Measurements from ENCODE around the gene ATP9B.
"Not testable (repeated sequence)": the region's sequence is repeated elsewhere in the genome, so short reads cannot be mapped to it uniquely, and the experiment has no call there.

The ATP9B gene

GRCh38 chr18:79360933-79361332 lies 291.7 kb downstream of the ATP9B start:
- DNase-seq (ENCODE audit: low read depth in 2 of 2): no peak

- DNase-seq (ENCODE audit: low read depth in 2 of 2): no peak
These were observed 292.8 kb downstream of the ATP9B start for GRCh38 chr18:79361766-79362522.

- DNase-seq (ENCODE audit: low read depth in 2 of 2): no peak
These were observed 296.5 kb downstream of the ATP9B start for GRCh38 chr18:79365701-79366100.

GRCh38 chr18:79366177-79367094 lies 297.2 kb downstream of the ATP9B start:
- DNase-seq (ENCODE audit: low read depth in 2 of 2): no peak

GRCh38 chr18:79367480-79367879 lies 298.3 kb downstream of the ATP9B start:
- DNase-seq (ENCODE audit: low read depth in 2 of 2): no peak

GRCh38 chr18:79367989-79368388 lies 298.8 kb downstream of the ATP9B start:
- DNase-seq (ENCODE audit: low read depth in 2 of 2): no peak

- DNase-seq (ENCODE audit: low read depth in 2 of 2): no peak
These were observed 299.5 kb downstream of the ATP9B start for GRCh38 chr18:79368681-79369080.

- DNase-seq (ENCODE audit: low read depth in 2 of 2): no peak
These were observed 302.4 kb downstream of the ATP9B start for GRCh38 chr18:79371561-79372121.

- DNase-seq (ENCODE audit: low read depth in 2 of 2): no peak
These were observed 303.3 kb downstream of the ATP9B start for GRCh38 chr18:79372461-79372860.

- DNase-seq (ENCODE audit: low read depth in 2 of 2): no peak
These were observed 303.8 kb downstream of the ATP9B start for GRCh38 chr18:79372991-79373390.

- DNase-seq (ENCODE audit: low read depth in 2 of 2): no peak
These were observed 304.5 kb downstream of the ATP9B start for GRCh38 chr18:79373736-79374135.

GRCh38 chr18:79374408-79375171 lies 305.4 kb downstream of the ATP9B start:
- DNase-seq (ENCODE audit: low read depth in 2 of 2): no peak

GRCh38 chr18:79375441-79376154 lies 306.4 kb downstream of the ATP9B start:
- no peak for DNase-seq (ENCODE audit: low read depth in 2 of 2)

GRCh38 chr18:79376661-79377060 lies 307.5 kb downstream of the ATP9B start:
- DNase-seq (ENCODE audit: low read depth in 2 of 2): not testable (repeated sequence)

- DNase-seq (ENCODE audit: low read depth in 2 of 2): no peak
These were observed 308.1 kb downstream of the ATP9B start for GRCh38 chr18:79377187-79377891.

- DNase-seq (ENCODE audit: low read depth in 2 of 2): peak; percentile 64 to 68
These were observed 309.5 kb downstream of the ATP9B start for GRCh38 chr18:79378536-79379250.

- DNase-seq (ENCODE audit: low read depth in 2 of 2): no peak
These were observed 310.2 kb downstream of the ATP9B start for GRCh38 chr18:79379251-79379905.

- no peak for DNase-seq (ENCODE audit: low read depth in 2 of 2)
These were observed 311.0 kb downstream of the ATP9B start for GRCh38 chr18:79379931-79380815.
